Eye (tissue), 1 donor: ENCODE results near the gene PREX1.
"Not testable (repeated sequence)": the region's sequence is repeated elsewhere in the genome, so short reads cannot be mapped to it uniquely, and the experiment has no call there.

ENCODE experiments used
- DNase-seq: peaks from one replicate; pipeline ENCODE4 v3.0.0-alpha.2; 2015

Gene PREX1

DNA sequence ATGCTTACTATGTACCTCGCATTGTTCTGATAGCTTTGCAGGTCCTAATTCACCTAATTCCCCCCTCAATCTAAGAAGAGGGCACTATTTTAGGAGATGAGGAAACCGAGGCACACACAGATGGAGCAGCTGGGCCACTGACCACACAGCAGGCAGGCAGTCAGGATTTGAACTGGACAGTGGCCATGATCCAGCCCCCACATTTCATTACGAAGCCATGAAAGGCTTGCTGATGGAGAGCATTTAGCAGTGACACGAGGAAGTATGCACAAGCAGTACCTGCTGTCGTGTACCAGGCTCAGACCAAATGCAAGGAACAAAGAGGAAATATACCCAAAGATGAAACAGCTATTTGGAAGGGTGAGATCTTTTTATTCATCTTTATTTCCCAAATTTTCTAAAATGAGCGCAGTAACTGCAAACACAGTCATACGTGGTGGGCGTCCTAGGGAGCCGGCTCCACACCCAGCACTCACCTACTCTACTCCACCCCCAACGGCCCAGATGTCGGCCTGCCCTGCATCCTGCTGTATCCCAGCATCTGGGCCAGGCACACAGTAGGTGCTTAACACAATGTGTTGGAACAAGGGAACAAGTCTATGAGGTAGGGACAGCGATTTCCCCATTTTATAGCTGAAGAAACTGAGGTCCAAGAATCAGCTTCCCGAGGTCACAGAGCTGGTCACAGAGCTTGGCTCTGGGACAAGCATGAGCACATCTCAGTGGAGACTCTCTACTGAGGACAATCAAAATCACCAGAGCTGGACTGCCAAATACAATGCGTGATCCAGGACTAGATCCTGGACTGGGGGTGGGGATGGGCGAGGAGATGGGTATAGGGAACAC lies 15.0 kb downstream of the PREX1 start:
- no peak for DNase-seq

DNA sequence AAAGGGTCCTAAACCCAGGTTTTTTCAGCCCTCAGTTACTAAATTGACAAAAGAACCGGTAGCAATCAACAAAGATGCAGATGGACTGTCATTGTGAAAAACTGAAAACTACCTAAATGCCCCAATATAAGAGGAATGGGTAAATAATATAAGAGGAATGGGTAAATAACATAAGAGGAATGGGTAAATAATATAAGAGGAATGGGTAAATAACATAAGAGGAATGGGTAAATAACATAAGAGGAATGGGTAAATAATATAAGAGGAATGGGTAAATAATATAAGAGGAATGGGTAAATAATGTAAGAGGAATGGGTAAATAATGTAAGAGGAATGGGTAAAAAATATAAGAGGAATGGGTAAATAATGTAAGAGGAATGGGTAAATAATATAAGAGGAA lies 15.7 kb downstream of the PREX1 start:
- not testable (repeated sequence) for DNase-seq

DNA sequence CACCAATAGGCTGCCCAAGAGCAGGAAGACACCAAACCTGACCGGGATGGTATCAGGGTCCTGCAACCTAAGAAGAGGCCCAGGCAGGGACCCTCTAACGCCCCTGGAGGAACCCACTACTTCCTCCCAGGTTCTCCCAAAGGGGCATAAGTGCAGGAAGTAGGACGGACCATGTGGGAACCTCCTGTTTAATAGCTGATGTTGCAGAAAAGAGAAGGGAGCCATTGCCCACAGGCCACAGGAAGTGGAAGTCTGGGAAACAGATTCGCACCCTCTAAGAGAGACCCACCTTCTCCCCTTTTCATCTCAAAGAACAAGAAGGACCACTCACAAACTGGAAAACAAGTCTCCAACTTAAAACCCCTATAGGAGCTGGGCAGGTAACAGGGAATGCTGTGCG lies 18.1 kb downstream of the PREX1 start:
- DNase-seq, result no peak

DNA sequence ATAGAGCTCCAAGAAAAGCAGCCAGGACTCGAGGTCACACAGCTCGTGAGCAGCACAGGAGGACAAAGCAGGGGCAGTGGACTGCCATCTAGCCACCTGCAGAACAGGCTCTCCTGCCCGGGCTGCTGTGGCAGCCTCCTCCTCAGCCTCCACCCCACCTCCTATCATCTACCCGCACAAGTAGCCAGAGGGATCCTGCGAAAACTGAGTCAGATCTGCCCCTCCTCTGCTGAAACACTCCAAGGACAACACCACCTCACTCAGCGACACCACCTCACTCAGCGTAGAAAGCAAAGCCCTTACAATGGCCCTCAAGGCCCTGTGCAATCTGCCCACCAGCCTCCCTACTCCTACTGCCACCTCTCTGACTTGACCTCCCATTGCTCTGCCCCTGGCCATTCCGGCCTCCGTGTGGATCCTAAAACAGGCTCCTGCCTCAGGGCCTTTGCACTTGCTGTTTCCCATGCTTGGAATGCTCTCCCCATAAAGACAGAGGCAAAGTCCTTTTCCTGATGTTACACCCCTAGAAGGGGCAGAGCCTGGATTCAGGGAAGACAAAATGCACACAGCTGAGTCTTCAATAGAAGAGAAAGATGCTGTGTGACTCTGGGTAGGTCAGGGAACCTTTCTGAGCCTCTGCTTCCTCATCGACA lies 19.3 kb downstream of the PREX1 start:
- no peak for DNase-seq

DNA sequence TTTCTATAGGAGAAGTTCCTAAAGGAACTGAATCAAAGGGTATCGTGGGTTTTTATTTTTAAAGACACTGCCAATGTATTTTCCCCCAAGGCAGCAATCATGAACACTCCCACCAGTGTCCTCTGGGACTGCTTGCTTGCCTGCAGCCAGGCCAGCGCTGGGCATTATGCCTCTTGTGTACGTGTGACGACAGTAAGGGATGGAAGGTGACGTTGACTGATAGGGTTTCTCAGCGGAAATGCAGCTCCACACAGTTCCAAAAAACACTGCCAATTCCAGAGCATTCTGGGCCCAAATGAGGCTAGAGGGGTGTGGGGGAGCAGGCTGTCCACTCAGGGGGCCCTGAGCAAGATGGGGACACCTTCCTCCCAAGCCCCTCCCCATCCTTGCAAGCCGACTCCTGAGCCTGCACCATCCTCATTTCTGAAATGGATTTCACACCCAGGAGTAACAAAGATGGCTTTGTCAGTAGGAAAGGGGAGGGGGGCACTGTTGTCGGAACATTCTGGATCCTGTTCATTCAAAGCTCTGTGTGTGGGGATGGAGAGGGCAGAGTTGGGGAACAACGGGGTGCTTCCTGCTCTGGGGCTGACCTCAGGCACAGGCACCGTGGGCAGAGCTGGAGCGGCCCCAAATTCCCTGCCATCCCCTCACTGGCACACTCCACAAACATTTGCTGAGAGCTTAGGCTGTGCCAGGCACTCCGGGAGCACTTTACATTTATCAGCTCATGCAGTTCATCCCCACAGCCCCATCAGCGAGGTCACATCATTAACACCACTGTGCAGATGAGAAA lies 20.0 kb downstream of the PREX1 start:
- no peak for DNase-seq

DNA sequence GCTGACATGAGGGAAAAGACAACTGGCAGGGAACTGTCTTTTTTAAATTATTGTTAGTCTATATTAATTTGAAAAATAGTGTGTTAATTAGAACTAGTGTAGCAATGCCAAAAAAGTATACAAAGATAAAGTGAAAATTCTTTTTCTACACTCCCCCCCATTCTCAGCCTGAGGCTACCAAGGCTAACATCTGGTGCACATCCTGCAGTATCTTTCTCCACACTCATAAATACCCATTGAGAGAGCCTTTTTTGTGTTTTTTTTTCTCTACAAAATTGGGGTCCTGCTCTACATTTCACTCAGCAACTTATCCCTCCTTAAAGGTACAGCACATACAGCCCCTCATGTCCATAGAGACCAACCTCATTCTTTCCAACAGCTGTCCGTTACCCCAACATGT lies 20.7 kb downstream of the PREX1 start:
- DNase-seq, result no peak

DNA sequence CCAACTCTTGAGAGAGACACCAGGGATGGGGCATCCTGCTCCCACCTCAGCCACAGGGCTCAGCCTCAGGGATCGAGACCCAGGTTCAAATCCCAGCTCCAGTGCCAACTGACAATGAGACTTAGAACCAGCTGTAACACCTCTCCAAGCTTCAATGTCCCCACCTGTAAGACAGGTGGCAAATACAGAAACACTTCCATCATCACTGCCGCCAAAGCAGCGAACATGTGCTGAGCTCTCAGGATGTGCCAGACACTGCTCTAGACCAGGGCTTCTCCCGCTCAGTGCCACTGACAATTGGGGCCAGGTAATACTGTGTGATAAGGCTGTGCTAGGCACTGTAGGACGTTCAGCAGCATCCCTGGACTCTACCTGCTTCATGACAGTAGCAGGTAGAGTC lies 22.1 kb downstream of the PREX1 start:
- no peak for DNase-seq

DNA sequence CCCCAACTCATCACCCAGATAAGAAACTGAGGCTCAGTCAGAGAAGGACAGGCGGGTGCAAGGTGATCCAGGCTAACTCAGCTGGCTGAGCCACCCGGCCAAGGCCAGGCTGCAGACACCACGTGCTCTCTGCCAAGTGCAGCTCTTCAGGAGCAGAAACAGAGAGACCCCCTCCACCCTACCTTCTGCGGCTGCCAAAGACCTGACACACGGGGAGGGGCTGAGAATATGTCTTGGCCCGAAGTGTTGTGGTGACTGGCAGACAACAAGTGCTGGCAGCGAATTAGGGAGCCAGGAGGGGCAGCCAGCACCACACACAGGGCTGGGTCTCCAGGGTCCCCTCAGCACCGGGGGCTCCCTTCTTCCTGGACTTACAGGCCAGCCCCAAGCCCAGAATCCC lies 22.5 kb downstream of the PREX1 start:
- no peak for DNase-seq

DNA sequence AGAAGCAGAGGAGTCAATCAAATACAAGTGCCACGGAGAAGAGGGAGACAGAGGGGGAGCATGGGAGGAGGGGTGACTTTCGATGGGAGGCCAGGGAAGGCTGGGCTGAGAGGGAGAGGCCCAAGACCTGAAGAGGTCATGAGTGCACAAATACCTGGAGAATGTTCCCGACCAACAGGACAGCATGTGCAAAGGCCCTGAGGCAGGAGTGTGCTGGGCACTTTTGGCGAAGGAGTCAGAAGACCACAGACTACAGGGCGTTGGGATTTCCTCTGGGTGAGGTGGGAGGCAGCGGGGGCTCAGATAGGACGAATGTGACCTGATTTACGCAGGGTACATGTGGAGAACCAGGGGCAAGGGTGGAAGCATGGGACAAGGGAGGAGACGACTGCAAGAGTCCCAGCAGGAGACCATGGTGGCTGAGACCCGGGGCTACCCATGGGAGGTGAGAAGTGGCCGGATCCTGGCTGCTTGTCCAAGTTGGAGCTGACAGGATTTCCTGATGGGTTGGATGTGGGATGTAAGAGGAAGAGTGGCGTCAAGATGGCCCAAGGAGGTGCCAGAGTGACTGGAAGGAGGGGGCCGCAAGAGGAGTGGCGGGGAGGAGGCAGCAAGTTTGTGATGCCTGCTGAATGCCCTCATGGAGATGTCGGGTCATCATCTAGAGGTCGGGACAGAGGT lies 23.4 kb downstream of the PREX1 start:
- no peak for DNase-seq

DNA sequence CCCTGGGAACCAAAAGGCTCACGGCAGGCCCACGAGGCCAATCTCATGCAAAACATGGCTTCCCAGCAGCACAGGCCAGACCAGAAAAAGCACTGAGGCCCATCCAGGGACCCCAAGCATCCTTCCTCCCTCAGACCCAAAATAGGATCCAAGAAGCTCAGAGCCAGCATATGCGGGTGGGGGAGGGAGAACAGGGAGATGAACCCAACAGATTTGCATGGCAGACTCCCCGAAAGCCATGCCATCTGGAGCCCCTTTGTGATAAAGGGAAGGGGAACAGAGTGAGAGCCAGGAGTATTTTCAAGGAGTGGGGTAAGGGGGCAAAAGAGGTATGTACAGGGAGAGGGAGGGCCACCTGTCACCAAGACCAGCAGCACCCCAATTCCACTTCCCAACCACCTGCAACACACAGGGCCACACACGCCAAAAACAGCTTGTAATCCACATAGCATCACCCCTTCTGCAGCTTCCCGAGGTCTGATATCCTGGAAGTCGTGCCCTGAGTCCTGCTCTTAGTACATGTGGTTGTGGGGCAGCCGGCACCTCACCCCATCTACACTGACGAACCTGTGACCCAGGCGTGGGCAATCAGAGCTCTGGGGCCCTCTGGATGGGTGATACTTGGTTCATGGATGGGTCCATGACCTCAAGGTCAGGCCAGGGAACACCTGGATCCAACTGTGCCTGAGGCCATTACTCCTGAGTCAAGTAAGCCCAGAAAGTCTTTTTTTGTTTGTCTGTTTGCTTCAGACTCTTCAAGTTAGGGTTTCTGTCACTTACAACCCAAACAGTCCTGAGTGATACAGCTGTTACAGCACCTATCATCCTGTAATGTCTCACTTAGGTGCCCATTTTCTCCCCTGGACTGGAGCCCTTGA lies 24.4 kb downstream of the PREX1 start:
- no peak for DNase-seq

DNA sequence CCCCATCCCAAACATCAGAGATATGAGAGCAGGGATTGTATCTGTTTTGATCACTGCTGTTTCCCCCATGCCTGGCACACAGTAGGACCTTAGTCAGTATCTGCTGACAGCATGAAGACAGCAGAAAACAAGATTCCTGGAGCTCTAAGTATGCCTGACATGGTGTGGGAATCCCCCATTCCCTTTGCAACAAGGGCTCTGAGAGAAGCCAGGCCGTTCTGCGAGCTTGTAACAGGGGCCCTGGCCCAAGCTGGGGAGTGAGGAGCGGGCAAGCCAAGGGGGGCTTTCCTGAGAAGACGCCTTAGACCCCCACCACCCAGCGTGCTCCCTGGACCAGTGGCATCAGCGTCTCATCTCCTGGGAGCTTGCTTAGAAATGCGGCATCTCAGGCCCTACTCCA lies 25.2 kb downstream of the PREX1 start:
- no peak for DNase-seq

DNA sequence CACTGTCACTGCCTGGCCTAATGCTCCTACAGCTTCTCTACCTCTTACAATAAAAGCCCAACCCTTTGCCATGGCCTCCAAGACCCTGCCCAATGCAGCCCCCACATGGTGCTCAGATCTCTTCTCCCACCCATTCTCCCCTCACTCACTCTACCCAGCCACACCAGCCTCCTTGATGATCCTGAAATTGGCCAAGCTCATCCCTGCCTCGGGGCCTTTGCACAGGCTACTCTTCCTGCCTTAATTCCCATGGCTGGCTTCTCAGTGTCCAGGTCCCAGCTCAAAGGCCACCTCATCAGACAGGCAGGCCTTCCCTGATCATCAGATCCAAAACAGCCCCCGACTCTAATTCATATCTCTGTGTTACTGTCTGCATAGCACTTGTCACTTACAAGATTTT lies 25.6 kb downstream of the PREX1 start:
- no peak for DNase-seq

DNA sequence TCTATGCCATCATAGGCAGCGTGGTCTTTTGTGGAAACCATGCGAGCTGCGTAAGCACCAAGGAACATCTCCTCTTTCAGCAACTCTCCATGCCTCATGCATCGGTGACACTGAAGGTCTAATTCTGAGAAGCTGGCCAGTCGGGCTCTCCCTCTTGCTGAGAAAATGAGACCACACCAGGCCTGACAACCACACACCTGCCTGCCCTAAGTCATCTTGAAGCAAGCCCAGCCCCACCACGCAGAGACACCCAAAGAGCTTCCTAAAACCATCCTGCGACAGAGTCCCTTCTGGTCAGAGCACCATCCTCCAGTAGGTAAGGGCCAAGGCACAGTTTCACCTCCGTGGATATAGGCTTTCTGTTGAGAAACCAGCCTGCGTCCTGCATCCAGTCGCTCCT lies 26.6 kb downstream of the PREX1 start:
- DNase-seq, result no peak

DNA sequence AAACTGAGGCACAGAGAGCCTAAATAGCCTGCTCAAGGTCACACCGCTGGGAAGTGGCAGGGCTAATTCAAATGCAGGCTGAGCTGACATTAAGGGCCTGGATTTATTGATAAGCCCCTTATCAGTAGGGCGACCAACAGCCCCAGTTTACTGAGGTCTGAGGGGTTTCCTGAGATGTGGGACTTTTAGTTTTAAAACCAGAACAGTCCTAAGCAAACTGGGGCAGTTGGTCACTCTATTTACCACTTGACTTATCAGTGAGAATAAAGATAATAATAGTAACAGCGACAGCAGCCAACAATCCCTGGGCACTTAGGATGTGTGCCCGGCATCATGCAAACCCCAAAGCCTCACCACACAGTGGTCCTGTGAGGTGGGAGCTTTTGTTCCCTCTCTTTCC lies 27.6 kb downstream of the PREX1 start:
- DNase-seq, result no peak

DNA sequence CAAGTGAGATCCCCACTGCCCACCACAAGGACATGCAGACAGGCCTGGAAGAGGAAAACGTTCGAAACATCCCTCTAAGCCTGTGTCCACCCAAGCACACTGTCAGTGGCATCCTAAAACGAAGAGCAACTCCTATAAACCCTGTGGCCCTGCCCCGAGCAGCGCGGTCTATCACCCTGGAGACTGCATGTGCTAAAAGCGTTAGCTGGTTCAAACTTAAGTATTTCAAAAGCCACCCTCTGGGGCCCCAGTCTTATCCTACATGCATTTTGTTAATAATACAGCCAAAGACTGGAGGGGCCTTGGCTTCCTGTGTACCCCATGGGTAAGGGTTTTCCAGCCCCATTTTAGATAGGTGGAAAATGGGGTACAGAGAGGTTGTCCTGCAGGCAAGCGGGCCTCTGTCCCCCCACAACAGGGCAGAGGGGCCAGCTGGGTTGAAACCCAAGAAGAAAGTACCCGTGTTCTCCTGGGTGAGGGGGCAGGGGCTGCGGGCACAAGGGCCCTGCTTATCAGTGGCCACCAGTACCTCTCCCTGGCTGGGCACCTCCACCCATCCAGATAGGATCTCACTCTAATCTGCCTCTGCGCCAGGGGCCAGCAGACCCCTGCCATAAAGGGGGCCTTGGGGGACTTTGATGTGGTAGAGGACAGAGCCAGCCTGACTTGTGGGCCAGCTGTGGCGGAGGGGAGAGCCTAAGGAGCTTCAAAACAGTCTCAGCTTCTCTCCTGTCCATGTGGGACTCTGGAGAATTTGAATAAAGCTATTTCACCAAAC lies 28.3 kb downstream of the PREX1 start:
- DNase-seq, result no peak

DNA sequence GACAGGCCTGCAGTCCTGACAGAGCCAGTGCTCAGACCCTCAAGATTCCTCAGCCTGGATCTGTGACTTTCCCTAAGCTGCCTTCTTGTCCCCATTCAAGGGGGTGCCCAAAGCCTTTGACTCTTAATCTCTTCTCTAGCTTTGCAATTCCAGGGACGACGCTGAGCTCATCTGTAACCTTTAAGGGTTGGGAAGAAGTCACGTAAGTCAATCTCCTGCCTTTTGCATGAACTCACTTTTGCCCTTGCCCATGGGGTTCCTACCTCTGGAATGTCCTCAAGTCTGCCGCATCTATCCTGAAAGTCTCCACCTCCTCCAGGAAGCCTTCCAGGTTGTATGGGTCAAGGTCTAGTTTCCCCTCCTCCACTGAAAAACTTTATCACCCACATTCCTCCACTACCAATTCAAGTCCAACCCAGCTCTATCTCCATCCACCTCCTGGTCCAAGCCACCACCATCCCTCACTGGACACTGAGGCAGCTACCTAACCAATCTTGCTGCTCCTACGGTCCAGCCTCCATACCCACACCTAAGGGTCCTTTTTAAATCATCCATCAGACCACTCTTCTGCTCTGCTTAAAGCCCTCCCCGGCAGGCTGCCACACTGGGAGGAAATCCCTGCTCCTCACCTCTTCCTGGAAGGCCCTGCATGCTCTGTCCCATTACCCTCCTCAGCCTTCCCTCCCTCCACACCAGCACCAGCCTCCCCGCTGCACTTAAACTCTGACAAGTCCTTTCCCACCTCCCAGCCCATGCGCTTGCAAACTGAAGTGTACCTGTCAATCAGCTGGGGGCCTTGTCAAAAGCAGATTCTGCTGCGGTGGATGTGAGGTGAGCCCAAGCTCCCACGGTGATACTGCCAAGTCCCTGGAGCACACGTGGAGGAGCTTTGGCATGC lies 29.7 kb downstream of the PREX1 start:
- DNase-seq, result no peak

DNA sequence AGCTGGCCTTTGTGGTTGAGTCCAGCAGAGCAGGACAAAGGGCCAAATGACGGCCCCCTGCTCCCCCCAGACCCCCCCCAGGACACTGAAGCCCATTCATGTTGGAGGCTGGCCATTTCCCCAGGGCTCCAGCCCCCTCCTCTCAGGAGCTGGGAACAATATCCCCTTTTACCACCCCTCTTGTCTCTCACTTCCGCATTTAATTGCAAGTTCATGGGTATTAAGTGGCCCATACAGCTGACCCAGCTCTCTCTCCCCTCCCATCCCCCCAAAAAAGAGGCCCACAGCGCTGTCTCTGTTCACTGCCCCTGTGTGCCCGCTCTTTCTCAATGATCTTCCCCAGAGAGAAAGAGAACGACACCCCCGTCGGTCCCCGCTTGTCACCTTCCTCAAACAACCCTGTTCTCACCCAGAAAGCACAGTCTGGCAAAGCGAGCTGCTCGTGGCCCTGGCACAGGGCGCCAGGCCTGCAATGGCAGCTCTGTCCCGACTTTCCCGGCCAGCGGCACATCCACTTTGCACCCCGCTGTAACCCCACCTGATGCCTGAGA lies 30.4 kb downstream of the PREX1 start:
- peak; percentile 72 for DNase-seq

DNA sequence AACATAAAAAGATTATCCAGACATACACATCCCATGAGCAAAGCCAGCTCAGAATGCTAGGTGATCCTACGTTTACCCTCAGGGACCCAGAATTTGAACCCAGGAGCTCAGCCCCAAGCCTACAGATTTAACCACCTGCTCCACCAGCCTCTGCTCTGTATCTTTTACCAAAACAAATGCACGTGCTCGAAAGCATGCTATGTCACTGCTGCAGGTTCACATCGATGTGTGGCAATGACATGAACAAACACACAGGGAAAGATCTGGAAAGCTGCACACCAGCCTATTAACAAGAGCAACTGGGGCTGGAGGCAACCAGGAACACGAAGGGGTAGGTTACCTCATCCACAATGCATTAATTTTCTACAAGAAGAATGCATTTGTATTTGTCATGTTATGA lies 32.1 kb downstream of the PREX1 start:
- DNase-seq, result no peak

DNA sequence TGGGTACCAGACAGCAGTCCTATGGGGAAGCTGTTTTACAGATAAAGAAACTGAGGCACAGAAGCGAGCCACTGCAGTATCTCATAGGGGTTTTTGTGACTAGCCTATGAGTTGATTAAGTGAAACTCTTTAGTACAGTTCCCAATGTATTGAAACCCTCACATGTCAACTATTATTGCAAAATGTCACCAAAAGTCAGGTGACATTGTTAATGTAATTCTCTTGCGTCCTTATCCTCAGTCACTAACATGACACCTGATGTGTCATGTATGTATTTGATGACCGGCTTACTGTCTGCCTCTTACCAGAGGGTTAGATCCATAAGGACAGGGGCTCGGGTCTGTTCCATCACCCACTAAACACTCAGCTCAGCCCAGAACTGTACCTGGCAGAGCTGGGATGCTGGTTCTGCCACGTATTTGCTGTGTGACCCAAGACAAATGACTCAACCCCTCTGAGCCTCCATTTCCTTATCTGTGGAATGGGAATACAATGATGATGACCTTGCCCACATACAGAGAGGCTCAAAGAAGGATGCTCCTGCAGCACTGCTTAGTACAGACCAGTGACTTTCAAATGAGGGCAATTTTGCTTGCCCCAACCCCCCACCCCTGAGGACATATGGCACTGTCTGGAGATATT lies 32.9 kb downstream of the PREX1 start:
- no peak for DNase-seq
